Measurements from ENCODE around the gene PDE4D.

DNA sequence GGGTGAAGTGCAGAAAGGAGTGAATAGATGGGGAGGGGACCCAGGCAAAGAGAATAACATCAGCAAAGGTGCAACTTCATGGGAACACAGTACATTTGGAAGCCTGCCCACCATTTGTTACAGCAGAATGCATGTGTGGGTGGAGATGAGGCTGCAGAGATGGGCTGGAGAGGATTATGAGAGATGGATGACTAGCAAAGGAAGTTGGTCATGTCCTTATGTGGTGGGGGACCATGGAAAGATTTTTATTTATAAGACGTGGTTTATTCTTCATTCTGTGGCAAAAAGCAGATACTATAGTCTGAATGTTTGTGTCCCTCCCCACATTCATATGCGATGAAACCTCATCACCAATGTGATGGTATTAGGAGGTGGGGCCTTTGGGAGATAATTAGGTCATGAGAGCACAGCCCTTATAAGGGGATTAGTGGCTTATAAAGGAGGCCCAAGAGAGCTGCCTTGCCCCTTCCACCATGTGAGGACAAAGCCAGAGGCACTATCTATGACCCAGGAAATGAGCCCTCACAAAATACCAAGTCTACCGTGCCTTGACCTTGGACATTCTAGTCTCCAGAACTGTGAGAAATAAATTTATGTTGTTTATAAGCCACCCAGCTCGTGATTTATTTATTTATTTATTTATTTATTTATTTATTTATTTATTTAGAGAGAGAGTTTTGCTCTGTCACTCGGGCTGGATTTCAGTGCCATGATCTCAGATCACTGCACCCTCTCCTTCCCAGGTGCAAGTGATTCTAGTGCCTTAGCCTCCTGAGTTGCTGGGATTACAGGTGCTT is 827.0 kb downstream of the PDE4D start:
- TF ChIP-seq CTCF (IDR thresholded peaks at IDR 0.05) (no peak), POLR2A (IDR thresholded peaks at IDR 0.05) (no peak)

Data from heart left ventricle (tissue), 13 donors.